Fibroblast of skin of left biceps (primary cell): ENCODE measurements around the gene RANBP1.
"Not testable (repeated sequence)": the region's sequence is repeated elsewhere in the genome, so short reads cannot be mapped to it uniquely, and the experiment has no call there.

Experiments
- DNase-seq, 2 experiments: peaks; one replicate each; pipeline ENCODE4 v3.0.0-alpha.2; 2013; ENCODE audit warnings: low read depth in 2 of 2

Gene RANBP1

DNA sequence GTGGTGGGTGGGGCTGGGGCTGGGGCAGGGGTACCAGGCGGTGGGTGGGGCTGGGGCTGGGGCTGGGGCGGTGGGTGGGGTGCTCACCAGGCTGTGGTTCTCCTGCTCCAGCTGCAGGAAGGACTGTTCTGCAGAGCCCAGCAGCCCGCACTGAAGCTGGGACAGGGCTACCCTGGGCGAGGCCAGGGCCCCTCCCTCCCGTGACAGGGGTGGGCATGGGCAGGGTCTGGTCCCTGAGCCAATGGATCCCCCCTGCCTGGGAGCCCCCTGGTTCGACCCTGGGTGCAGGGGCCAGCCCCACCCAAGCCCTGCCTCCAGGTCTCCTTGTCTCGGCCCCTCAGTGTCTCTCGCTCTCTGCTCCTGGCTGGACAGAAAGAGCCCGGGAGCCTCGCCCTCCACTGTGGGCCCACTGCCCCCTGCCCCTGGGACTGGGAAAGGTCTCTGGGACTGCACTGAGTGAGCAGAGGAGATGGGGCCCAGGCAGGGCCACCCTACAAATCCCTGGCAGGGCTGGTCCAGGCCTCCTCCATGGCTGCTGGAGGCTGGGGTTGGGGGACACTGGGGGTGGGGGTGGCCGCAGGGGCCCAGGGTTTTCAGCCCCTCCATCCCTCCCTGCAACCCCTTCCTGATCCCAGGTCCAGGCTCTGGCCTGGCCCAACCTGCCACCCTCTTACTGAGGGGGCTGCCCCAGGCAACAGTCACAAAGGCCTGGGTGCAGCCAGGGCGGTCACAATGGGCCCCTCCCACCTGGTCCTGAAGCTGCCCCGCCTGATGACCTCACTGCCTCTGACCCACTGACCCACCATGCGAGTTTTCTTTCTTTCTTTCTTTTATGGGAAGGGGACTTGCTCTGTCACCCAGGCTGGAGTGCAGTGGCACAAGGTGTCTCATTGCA is 34.7 kb downstream of the RANBP1 start, which contains the start of gene CCDC188:
CCDC188 (minus strand) TSS at position 675 of the 895 bp plus-strand sequence; CDS start at position 606, 69 bp downstream.
- DNase-seq, result no peak

DNA sequence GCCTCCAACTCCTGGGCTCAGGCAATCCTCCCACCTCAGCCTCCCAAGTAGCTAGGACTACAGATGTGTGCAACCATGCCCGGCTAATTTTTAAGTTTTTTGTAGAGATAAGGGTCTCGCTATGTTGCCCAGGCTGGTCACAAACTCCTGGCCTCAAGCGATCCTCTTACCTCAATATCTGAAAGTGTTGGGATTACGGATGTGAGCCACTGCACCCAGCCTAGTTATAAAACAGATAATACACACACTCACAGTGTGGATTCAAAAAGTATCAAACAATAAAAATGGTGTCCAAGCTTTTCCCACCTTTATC is 35.3 kb downstream of the RANBP1 start:
- no peak for DNase-seq

DNA sequence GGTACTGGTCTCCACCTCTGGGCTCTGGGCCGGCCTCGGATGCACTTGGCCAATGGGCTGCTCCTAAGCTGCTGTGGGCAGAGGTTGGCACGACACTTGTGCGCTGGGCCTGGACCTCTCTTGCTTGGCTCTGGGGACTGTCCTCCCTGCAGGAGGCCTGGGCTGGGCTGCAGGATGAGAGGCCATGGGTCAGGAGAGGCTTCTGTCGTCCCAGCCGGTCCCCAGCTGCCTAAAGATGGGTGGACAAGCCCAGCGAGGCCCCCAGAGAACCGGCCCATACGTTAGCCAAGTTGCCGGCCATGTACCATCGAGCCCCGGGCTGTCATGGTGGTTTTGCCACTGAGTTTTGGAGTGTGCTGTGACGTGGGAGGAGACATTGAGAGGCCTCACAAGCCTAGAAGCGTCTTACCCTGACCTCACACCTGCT is 36.6 kb downstream of the RANBP1 start:
- DNase-seq, result no peak

DNA sequence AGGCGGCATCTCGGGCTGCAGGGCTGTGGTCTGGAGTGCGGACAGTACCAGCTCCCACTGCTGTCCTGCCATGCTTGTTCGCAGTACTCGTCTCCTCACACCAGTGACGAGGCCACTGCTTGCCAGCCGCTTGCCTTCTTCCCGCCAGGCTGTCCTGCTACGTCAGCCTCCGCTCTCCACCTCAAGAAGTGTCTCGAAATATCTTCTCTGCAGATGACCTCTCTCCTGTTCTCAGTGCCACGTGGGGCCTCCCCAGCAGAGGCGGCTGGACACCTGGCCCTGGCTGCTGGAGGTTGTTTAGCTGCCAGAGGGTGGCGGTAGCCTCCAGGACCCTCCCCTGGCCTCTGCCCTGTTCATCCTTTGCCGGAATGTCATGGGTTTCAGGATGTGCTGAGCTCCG is 38.0 kb downstream of the RANBP1 start:
- no peak for DNase-seq

DNA sequence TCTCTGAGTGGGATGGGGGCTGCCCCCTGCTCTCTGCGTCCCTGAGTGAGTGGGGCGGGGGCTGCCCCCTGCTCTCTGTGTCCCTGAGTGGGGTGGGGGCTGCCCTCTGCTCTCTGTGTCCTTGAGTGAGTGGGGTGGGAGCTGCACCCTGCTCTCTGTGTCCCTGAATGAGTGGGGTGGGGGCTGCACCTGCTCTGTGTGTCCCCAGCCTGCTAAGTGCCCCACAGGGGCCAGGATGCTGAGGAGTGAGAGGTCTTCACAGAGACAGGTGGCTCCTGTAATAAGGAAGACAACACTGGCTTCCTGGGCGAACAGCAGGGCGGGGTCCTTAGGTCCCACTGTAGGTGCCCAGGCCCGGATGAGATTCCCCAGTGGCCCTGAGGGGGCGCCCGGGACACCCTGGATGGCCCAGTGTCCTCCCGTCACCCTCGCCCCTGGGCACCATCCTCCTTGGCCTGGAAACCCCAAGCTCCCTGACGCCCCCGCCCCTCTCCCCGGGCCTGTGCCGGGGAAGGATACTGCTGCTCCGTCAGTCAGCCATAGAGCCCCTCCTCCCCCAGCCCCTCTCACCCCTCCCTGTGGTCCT is 38.8 kb downstream of the RANBP1 start:
- DNase-seq, result no peak

DNA sequence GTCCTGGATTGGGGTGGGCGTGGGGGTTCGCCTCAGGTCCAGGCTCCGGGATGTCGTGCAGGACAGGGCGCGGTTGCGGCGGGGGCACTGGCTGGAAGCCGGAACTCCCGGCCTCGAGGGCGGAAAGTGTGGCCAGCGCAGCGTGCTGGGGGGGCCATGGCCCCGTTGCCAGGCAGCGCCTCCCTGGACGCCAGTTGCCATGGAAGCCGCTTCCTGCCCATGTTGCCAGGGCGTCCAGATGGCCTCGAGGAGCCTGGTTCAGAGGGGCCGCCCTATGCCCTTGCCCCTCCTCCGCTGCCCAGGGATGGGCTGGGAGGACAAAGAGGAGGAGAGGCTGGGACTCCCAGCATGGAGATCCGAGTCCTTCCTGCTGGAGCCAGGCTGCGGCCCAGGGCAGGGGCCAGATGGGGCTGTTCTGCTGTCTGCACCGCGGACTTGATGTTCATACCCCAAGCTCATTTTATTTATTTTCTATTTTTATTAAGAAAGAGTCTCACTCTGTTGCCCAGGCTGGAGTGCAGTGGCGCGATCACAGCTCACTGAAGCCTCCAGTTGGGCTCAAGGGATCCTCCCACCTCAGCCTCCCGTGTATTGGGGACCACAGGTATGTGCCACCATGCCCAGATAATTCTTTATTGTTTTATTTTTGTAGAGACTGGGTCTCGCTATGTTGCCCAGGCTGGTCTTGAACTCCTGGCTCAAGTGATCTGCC is 39.6 kb downstream of the RANBP1 start:
- DNase-seq, result no peak

DNA sequence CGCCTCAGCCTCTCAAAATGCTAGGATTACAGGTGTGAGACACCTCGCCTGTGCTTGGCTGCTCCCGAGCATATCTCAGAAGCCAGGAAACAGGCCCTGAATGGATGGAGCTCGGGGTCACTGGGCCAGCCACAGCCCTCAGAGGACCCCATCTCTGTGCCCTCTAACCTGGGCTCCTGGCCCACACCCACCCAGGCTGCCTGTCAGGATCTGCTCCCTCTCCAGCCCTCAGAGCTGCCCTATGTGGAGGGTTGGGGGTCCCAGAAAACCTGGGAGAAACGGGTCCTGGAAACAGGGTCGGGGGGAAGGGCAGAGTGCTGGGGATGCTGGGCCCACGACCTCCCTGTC is 40.1 kb downstream of the RANBP1 start:
- DNase-seq, result no peak

DNA sequence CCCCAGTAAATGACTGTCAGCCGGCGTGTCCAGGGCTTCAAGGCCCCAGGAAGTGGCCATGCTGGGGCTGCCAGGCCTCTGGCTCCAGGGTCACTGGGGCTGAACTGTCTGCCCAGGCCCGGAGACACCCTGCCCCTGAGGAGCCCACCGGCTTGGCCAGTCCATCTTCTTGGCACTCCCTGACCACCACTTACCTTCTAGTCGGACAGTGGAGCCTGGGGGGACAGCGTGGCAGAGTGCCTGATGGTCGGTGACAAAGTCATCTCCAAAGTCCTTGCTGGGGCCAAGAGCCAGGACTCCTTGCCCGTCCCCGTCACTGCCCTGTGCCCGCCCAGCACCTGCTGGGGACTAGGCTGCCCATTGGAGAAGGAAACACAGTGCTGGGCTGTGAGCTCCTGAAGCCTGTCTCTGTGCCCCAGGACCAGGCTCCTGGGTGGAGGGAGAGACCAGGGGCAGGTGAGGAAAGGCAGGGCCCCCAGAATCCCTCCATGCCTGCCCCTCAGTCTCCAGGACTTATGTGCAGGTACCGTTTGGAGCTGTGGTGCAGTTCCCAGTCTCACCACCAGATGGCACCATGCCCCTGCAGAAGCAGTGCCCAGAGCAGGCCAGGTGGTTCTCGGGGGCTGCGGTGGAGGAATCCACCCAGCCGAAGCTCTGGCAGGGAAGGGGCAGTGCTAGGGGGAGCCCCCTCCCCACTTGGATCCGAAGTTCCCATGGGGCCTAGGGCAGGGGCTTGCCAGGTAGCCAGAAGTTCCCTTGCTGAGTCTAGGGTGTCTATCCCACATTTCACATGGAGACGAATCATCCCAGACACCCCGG is 40.9 kb downstream of the RANBP1 start:
- peak in 1 of 2 experiments; percentile 25 for DNase-seq

DNA sequence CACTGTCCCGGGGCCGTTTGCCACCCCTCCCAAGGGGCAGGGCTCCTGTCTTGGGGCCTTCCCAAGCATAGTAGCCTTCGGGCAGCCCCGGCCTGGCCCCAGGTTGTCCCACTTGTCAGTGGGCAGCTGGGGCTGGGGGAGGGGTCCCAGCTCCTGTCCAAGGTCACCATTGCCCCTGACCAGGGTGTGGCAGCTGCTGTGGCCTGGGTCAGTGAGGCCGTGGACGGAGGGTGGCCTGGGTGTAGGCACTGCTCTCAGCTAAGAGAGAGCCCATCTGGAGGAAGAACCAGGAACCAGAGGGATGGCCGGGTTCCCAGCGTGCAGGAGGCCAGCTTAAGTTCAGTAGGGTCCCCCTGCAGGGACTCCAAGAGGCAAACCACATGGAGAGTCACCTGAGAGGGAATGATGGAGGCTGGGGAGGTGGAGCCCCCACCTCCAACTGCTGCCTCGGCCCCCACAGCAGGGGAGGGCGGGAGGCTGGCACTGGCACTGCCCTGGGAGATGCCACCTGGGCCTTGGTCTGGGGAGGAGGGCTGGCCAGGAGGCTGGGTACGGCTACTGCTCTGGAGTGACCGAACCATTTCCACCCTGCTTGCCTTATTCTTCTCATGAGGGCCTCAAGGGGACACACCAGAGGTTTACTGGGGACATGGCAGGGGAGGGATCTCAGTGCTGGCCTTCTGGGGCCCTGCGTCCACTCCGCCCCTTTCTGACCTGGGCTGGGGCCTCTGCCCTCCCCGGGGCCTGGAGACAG is 41.7 kb downstream of the RANBP1 start:
- DNase-seq, result no peak

DNA sequence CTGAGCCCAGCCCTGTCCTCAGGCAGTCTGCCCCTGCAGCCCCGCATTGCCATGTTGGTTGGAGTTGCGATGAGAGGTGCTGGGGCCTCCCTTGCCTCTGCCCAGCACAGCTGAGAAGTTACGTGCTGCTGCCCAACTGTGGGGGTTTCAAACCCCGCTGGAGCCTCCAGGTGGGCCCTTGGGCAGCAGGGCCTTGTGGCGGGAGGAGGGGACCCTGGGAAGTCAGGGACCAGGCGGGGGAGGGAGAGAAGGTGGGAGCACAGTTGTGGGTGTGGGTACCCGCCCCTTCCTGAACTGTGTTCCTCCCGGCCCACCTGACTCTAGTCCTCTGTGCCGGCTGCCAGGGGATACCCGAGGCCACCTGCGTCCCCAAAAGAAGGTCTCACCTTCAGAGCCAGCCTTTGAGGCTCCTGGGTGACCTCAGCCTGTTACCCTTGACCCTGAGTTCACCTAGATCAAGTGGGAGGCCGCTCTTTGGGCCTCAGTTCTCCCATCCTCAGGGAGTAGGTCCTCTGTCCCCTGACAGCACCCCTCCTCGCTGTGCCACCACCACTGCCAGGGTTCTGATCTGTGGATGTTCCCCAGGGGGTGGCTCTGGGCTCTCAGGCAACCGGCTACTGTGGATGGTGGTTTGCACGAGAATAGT is 42.6 kb downstream of the RANBP1 start:
- DNase-seq, result no peak

DNA sequence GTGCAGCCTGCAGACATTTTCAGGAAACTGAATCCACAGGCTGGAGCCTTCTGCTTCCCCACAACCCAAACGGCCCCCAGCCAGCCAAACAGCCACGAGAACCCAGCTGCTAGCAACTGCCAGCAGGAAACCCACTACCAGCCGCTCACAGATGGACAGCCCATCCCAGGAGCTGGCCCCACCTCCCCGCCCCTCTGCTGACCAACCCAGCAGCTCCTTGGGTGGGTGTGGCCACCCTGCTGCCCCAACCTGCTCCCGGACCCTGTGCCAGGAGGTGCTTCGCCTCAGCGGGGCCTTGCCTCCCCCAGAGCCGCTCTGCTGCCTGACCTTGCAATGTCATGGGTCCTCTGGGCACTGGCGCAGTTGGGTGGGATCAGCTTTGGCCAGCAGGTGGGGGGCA is 43.2 kb downstream of the RANBP1 start:
- DNase-seq, result no peak

DNA sequence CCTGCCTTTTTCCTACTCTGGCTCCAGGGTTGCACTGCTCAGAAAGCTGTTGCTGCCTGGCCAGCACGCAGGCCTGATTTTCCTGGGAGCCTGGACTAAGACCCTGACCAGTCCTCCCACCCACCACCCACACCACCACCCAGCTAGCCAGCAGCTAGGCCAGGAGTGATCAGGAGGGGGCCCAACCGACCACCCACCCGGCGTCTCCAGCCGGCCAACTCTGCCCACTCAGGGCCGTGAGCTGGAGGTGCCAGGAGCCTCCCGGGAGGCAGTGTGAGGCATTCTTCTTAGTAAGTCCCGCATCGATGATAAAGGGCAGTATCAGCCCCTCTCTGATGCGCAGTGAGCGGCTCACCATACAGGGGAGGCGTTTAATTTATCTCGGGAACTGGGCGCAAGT is 43.6 kb downstream of the RANBP1 start:
- not testable (repeated sequence) for DNase-seq

DNA sequence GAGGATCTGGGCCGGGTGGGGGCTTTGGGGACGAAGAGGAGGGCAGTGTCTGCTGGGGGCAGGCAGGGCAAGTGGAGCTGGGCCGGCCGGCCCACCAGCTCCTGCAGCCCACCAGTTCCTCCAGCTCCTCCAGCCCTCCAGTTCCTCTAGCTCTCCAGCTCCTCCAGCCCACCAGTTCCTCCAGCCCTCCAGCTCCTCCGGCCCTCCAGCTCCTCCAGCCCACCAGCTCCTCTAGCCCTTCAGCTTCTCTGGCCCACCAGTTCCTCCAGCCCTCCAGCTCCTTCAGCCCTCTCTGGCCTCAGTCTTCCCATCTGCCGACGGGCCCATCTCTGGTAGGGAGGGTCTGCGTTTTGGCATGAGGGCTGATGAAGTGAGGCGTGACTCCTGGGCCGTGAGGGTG is 44.1 kb downstream of the RANBP1 start:
- DNase-seq, result no peak

DNA sequence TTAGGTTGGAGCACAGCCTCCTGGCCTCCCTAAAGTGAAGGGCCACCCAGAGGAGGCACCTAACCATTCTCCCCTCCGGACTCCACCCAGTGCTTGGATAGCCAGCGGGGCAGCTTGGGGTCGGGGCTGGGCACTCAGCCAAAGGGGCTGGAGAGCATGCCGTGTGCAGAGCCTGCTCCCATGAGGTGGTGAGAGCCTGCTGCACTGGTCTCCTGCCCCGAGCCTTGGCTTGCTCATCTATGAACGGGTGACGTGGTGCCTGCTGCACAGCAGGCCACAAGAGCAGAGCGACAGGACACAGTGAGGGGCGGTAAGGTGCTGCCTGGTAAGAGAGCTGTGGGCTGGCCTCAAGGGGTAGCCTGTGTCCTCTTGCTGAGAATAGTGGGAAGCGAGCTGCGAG is 49.0 kb downstream of the RANBP1 start:
- no peak for DNase-seq

DNA sequence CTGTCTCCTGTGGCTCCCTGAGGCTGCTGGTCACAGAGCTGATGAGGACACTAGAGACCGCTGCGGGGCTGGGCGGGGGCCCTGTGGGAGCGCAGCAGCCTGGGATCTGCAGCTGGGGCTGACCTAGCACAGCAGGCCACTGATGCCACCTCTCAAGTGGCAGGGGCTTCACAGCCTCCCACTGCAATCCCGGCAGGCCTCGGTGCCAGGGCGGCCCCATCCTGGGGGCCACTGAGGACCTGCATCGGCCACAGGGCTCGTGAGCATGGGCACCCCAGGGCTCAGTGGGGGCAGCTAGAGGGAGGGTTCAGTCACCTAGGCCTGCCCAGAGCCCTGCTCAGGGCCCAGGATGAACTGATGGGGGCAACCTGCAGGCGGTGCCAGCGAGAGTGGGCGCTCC is 49.5 kb downstream of the RANBP1 start:
- no peak for DNase-seq

DNA sequence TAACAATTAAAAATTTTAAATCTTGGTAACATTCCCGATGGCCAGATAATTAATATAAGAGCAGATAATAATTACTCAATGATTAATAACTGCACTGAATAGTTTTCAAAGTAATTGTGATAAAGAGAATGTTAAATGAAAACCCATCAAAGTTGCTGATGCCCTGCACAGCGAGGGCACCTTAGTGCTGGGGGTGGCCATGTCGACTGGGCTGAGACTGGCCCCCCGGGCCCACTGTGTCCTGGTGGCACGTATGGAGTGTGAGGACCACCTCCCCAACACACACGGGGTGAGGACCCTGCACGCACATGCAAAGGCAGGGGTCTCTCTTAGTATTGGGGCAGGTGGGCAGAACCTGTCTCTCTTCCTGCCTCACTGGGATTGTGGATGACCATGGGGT is 50.0 kb downstream of the RANBP1 start:
- no peak for DNase-seq

DNA sequence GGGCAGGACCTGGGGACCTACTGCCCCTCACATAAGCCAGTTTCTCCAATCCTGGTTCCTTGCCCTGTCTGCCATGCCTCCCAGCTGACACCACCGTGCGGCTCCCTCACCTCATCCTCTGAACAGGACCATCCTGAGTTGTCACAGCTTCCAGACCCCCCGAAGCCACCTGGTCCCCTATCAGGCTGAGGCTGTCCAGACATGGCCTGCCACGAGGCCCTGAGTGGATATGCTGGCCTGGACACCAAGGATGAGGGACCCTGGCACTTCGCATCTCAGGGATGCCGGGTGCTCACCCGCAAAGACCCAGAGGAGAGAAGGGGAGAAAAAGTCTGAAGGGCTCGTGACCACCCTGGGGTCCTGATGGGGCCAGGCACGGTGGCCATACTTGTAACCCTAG is 50.8 kb downstream of the RANBP1 start:
- DNase-seq, result no peak

DNA sequence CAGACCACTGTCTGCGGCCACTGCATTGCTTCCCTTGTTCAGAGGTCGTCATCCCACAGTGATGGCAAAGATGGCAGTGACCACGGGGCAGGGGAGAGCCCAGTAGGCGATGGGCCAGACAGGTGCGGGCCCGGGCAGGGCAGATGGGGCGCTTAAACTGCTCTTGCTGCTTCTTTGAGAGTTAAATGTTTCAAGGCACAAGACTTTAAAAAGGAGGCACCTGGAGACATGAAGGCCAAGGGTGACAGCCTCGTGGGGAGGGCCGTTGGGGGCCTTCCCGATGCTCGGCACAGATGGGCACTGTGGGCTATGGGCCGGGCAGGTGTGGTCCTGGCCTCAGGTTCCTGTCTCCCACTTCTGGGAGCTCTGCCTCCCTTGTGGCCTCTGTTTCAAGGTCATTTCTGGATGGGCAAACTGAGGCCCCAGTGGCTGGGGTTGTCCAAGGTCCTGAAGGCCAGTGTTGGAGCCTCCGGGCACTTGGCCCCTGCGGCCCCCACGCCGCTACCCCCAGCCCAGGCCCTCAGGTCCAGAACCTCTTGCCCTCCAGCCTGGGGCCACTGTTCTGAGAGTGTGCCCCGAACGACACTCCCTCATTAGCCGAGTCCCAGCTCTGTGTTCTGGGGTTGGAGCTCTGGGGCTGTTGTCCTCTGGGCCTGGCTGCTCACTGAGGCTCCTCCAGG is 51.9 kb downstream of the RANBP1 start:
- no peak for DNase-seq

DNA sequence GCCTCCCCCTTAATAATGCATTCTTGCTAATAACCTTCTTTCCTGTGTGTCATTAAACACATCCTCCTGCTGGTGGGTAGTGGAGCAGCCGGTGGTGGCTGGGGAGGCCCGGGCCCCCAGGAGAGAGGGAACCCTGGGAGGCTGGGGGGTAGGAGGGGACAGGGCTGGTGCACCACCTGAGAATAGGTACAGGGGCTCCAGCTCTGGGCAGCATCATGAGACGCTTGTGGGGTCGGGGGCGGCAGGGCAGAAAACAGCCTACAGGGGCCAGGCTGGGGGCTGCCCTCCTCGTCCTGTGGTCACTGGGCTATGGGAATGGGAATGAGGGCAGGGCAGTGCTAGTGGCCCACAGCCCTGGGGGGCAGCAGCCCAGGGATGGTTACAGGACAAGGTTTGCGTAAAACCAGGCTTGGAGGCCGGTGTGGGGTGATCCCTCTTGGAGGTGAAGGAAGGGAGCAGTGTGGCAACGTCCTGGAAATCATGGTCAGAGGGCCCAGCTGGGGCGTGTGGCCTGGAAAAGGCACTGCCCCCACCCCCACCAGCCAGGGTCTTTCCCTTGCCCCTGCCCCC is 53.4 kb downstream of the RANBP1 start:
- no peak for DNase-seq

DNA sequence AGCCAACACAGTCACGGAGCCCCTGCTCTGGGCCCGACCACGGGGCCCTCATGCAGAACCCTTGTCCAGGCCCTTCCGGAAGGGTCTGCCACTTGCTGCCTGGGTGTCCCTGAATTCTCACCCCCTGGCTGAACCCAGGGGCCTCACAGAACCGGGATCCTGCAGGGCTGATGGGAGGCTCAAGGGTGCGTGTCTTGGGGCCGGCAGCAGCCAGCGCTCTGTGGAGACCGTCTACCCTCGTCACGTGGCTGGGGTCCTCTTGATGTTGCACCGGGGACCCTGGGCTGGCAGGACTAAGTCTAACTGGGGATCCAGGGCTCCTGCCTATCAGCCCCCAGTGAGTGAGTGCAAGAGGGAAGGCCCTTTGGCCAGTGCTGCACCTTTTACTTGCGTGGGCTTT is 54.3 kb downstream of the RANBP1 start:
- no peak for DNase-seq
